ENCODE data around the gene PLCL2.

Gene PLCL2

GRCh38 chr3:17063596-17063995 lies 178.8 kb downstream of the PLCL2 start:
- Histone ChIP-seq H3K27me3 (ENCODE audit: insufficient read depth, low read length) (no peaks in the 10 kb centered on the region), H3K27ac (ENCODE audit: low read depth, low read length, poor library complexity, severe bottlenecking) (no peak overlapping the region), H3K4me2 (ENCODE audit: low read length) (no peak overlapping the region), H3K9ac (ENCODE audit: low read length) (no peak overlapping the region), H3K36me3 (ENCODE audit: insufficient read depth, low read length) (peaks cover 32% of the 10 kb centered on the region; the same call in 1 of the 2 replicates), H3K9me3 (ENCODE audit: low read length) (no peaks in the 10 kb centered on the region), H4K20me1 (ENCODE audit: insufficient read depth, low read length) (no peaks in the 10 kb centered on the region), H2AFZ (ENCODE audit: low read length) (no peak overlapping the region), H3F3A (ENCODE audit: insufficient read depth, low read length) (no peaks in the 10 kb centered on the region), H3K4me1 (ENCODE audit: insufficient read depth, low read length, severe bottlenecking) (no peaks in the 10 kb centered on the region), H3K9me2 (ENCODE audit: low read depth, low read length) (no peaks in the 10 kb centered on the region), H3K4me3 (ENCODE audit: low read depth, low read length, poor library complexity, severe bottlenecking) (no peak overlapping the region), H3K79me2 (ENCODE audit: insufficient read depth, low read length) (no peaks in the 10 kb centered on the region)
- TF ChIP-seq EZH2 (IDR thresholded peaks at IDR 0.05; ENCODE audit: borderline replicate concordance, low read length) = no peak
- TF ChIP-seq, protein P1, sequence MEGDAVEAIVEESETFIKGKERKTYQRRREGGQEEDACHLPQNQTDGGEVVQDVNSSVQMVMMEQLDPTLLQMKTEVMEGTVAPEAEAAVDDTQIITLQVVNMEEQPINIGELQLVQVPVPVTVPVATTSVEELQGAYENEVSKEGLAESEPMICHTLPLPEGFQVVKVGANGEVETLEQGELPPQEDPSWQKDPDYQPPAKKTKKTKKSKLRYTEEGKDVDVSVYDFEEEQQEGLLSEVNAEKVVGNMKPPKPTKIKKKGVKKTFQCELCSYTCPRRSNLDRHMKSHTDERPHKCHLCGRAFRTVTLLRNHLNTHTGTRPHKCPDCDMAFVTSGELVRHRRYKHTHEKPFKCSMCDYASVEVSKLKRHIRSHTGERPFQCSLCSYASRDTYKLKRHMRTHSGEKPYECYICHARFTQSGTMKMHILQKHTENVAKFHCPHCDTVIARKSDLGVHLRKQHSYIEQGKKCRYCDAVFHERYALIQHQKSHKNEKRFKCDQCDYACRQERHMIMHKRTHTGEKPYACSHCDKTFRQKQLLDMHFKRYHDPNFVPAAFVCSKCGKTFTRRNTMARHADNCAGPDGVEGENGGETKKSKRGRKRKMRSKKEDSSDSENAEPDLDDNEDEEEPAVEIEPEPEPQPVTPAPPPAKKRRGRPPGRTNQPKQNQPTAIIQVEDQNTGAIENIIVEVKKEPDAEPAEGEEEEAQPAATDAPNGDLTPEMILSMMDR (IDR thresholded peaks at IDR 0.05; ENCODE audit: low read length) = no peak

GRCh38 chr3:17065315-17065714 lies 180.6 kb downstream of the PLCL2 start:
- TF ChIP-seq, protein P1 (IDR thresholded peaks at IDR 0.05; ENCODE audit: low read length) = no peak
- no peak for TF ChIP-seq EZH2 (IDR thresholded peaks at IDR 0.05; ENCODE audit: borderline replicate concordance, low read length)
- H3K9me3 ChIP-seq (ENCODE audit: low read length) = no peaks in the 10 kb centered on the region
- no peaks in the 10 kb centered on the region for H3K27me3 ChIP-seq (ENCODE audit: insufficient read depth, low read length)
- no peak overlapping the region for H2AFZ ChIP-seq (ENCODE audit: low read length)
- no peak overlapping the region for H3K4me2 ChIP-seq (ENCODE audit: low read length)
- no peaks in the 10 kb centered on the region for H4K20me1 ChIP-seq (ENCODE audit: insufficient read depth, low read length)
- peaks cover 44% of the 10 kb centered on the region for H3K36me3 ChIP-seq (ENCODE audit: insufficient read depth, low read length)
- H3K79me2 ChIP-seq (ENCODE audit: insufficient read depth, low read length) = no peaks in the 10 kb centered on the region
- no peaks in the 10 kb centered on the region for H3F3A ChIP-seq (ENCODE audit: insufficient read depth, low read length)
- H3K4me1 ChIP-seq (ENCODE audit: insufficient read depth, low read length, severe bottlenecking) = no peaks in the 10 kb centered on the region
- H3K9me2 ChIP-seq (ENCODE audit: low read depth, low read length) = no peaks in the 10 kb centered on the region
- H3K27ac ChIP-seq (ENCODE audit: low read depth, low read length, poor library complexity, severe bottlenecking) = no peak overlapping the region
- H3K4me3 ChIP-seq (ENCODE audit: low read depth, low read length, poor library complexity, severe bottlenecking) = no peak overlapping the region
- H3K9ac ChIP-seq (ENCODE audit: low read length) = no peak overlapping the region

DNA sequence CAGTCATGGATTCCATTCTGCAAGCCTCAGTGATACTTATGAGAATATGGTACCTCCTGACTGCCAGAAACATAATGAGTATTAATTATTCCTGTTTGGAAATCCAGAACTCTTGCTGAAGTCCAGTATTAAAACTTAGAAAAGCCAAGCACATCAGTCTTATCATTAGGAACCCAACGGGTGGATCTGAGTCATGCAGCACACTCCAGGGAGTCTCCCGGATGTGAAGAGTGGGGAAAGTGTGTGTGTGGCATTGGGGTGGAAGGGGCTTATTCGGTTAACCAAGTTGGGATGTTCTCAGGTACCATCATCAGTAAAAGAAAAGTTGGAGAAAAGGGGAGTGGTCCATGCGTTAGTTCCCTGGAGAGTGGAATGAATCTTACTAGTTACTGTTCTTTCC lies 181.1 kb downstream of the PLCL2 start:
- H3K79me2 ChIP-seq (ENCODE audit: insufficient read depth, low read length) = no peaks in the 10 kb centered on the region
- no peak overlapping the region for H3K27ac ChIP-seq (ENCODE audit: low read depth, low read length, poor library complexity, severe bottlenecking)
- no peaks in the 10 kb centered on the region for H3K9me3 ChIP-seq (ENCODE audit: low read length)
- H3K4me3 ChIP-seq (ENCODE audit: low read depth, low read length, poor library complexity, severe bottlenecking) = no peak overlapping the region
- H3K4me1 ChIP-seq (ENCODE audit: insufficient read depth, low read length, severe bottlenecking) = no peaks in the 10 kb centered on the region
- H3K4me2 ChIP-seq (ENCODE audit: low read length) = no peak overlapping the region
- H4K20me1 ChIP-seq (ENCODE audit: insufficient read depth, low read length) = no peaks in the 10 kb centered on the region
- no peak overlapping the region for H3K9ac ChIP-seq (ENCODE audit: low read length)
- H2AFZ ChIP-seq (ENCODE audit: low read length) = no peak overlapping the region
- H3F3A ChIP-seq (ENCODE audit: insufficient read depth, low read length) = no peaks in the 10 kb centered on the region
- peaks cover 48% of the 10 kb centered on the region for H3K36me3 ChIP-seq (ENCODE audit: insufficient read depth, low read length)
- H3K9me2 ChIP-seq (ENCODE audit: low read depth, low read length) = no peaks in the 10 kb centered on the region
- no peaks in the 10 kb centered on the region for H3K27me3 ChIP-seq (ENCODE audit: insufficient read depth, low read length)
- no peak for TF ChIP-seq EZH2 (IDR thresholded peaks at IDR 0.05; ENCODE audit: borderline replicate concordance, low read length)
- TF ChIP-seq, protein P1 (IDR thresholded peaks at IDR 0.05; ENCODE audit: low read length) = no peak

Data from OCI-LY1 (cell line).